Esophagus (tissue), 2 donors: ENCODE data around the gene STOX1. TPM values are rescaled to one million over a fixed set of nuclear protein-coding genes. Genes with fewer than 3 reads are reported as not detected.
"Not testable (repeated sequence)": the region's sequence is repeated elsewhere in the genome, so short reads cannot be mapped to it uniquely, and the experiment has no call there.

Experiments
- H3K27ac ChIP-seq, 2 donors: one replicate each; pipeline ENCODE4 v1.5.1; 2013; ENCODE audit warnings: low read depth in 2 of 2, mild to moderate bottlenecking in 2 of 2, inconsistent platforms in 1 of 2, low read length in 1 of 2, moderate library complexity in 1 of 2
- H3K27me3 ChIP-seq, 2 donors: one replicate each; pipeline ENCODE4 v1.6.1; 2013; ENCODE audit warnings: low read length in 2 of 2, control low read depth in 1 of 2, mild to moderate bottlenecking in 1 of 2; ENCODE audit not compliant: insufficient read depth in 2 of 2, control insufficient read depth in 1 of 2
- H3K36me3 ChIP-seq, 2 donors: one replicate each; pipeline ENCODE4 v1.6.1; 2013; ENCODE audit warnings: low read length in 1 of 2; ENCODE audit not compliant: control insufficient read depth in 2 of 2, insufficient read depth in 2 of 2
- H3K4me1 ChIP-seq, 2 donors: one replicate each; pipeline ENCODE4 v1.6.1; 2013; ENCODE audit warnings: low read length in 1 of 2; ENCODE audit not compliant: control insufficient read depth in 2 of 2, insufficient read depth in 2 of 2
- H3K4me3 ChIP-seq, 2 donors: one replicate each; pipeline ENCODE4 v1.5.1; 2013; ENCODE audit warnings: low read length in 2 of 2, mild to moderate bottlenecking in 2 of 2, low read depth in 1 of 2, moderate library complexity in 1 of 2
- H3K9me3 ChIP-seq, 2 donors: one replicate each; pipeline ENCODE4 v1.6.1; 2013; ENCODE audit warnings: mild to moderate bottlenecking in 2 of 2, low read depth in 1 of 2, low read length in 1 of 2, moderate library complexity in 1 of 2; ENCODE audit not compliant: control insufficient read depth in 2 of 2, insufficient read depth in 1 of 2
- WGBS, 2 donors: extraction: QIAGEN DNeasy Blood & Tissue Kit; methylation state at CpG; one replicate each; pipeline ENCODE4 v1.1.7; 2013; 5-methylcytosine and 5-hydroxymethylcytosine counted together
- polyA plus RNA-seq, 2 donors: library from polyadenylated mRNA; stranded (reverse); fragments of 200-250 nt; gene quantifications; one replicate each; pipeline ENCODE4 v1.2.3, GENCODE V29; 2013
- donor health status: healthy with polysubstance abuse.
- donor health status: Bipolar disorder and iron deficiency.

STOX1 gene
- polyA plus RNA-seq, 2 donors = 0.98 to 1.2 TPM

DNA sequence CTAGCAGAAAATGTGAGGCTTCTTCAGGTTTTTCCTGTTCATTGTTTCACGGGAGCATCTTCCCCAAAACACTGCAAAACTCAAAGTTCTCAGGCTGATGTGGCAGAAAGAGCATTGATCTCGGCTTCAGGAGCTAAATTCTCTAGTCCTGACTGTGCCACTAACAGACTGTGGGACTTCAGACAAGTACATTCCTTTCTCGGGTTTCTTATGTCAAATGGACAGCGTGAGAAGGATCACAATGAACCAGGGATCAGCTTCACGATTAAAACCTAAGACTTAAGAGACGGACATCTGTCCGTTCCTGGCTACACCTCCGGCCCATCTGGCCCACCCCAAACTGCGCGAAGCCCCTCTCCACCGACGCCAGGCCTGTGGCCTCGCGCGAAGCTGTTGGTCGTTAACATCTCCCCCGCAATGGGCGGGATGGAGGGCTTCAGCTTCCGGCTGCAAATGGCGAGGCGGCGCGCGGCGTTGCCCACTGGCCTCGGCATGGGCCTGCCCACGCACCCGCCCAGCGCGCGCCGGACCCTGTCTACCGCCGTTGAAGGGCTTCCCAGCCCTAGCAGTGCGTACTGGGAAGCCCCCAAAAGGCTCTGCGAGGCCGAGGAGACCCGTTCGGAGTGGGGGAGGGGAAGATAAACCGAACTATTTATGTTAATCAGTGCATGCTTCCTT is 73.2 kb downstream of the STOX1 start:
- H3K27me3 ChIP-seq = no peaks in the 10 kb centered on the region
- H3K9me3 ChIP-seq = no peaks in the 10 kb centered on the region
- peak overlapping the region; percentile 94 to 96 for H3K27ac ChIP-seq
- H3K4me3 ChIP-seq = peak overlapping the region; percentile 84 to 93
- H3K4me1 ChIP-seq = no peaks in the 10 kb centered on the region
- H3K36me3 ChIP-seq = no peaks in the 10 kb centered on the region
- WGBS, 2 donors = 3 to 4% methylated on average over 40 of the region's 40 CpGs

DNA sequence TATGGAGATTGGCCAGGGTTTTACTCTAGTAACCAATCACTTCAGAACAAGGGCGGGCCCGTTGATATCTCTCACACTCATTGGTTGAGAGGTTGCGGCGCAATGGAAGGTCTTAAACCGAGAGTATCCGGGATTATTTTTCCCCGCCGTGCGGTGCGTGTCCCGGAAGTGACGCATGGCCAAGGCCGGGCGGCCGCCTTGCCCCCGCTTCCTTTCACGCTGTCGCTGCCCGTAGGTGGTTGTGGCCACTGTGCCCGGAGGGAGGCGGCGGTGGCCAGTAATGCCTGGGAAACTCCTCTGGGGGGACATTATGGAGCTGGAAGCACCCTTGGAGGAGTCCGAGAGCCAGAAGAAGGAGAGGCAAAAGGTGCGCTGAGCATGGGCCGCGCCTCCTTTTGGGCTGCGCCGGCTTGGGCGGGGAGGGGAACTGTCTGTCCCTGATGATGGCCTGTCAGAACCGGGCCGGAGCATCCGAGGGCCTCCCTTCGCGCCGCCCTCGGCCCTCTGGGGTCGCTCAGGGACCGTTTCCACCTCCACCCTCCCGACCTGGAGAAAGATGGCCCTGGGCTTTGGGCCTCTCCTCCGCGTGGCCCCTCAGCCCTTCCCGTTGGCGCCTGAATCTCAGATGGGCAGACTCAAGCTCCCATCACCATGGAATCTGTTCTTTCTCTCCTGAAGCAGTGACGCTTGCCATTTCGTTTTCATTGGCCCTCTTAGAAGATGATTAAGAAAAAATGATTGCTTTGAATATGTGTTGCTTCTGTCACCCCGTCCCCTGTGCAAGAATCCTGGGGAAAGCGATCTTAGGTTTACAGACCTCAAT is 74.0 kb downstream of the STOX1 start, which contains the start of gene DDX50:
Gene DDX50 (plus strand): TSS at position 211 of the 823 bp plus-strand sequence. CDS start 70 bp downstream, at position 281.
- Histone ChIP-seq H3K4me1 (no peaks in the 10 kb centered on the region), H3K9me3 (no peaks in the 10 kb centered on the region), H3K36me3 (no peaks in the 10 kb centered on the region), H3K4me3 (peak within 1 kb of the TSS; percentile 84 to 93), H3K27ac (peak within 1 kb of the TSS; percentile 94 to 96), H3K27me3 (no peaks in the 10 kb centered on the region)
- 0% methylated on average over 42 to 47 of the region's 47 CpGs for WGBS, 2 donors

DNA sequence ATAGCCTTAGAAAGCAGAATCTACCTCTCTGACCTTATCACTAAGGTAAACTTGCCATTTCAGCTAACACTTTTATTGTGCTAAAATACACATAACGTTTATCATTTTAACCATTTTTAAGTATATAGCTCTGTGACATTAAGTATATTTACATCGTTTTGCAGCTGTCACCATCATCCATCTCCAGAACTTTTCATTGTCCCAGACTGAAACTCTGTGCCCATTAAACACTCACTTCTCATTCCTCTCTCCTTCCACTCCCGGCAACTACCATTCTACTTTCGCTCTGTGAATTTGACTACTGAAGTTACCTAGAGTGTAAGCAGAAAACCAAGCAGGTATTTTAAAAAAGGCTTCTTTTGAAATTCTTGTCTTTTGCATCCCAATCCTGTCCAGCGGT is 75.1 kb downstream of the STOX1 start:
- no peaks in the 10 kb centered on the region for H3K27me3 ChIP-seq
- H3K27ac ChIP-seq = no peak overlapping the region
- H3K4me1 ChIP-seq = no peaks in the 10 kb centered on the region
- no peak overlapping the region for H3K4me3 ChIP-seq
- H3K9me3 ChIP-seq = no peaks in the 10 kb centered on the region
- no peaks in the 10 kb centered on the region for H3K36me3 ChIP-seq
- 51 to 59% methylated on average over 5 of the region's 5 CpGs for WGBS, 2 donors

DNA sequence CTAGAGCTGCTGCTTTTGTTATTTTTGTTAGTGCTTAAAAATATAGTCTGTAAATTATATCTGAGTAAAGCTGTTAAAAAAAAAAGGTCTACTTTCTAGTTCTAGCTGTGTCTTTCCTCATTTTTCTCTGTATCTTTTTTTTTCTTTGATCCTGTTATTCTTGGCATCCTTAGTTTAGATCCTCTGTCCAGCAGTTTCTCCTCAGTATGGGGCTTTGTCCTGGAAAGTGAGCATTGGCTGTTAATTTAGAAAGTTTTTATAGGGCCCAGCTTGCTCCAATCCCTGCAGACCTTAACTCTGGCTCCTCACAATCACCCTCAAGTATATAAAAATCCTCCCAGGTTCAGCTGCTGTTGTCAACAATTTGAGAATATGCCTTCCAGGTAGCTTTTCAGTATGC is 97.3 kb downstream of the STOX1 start:
- Histone ChIP-seq H3K36me3 (peaks cover 4 to 5% of the 10 kb centered on the region in 2 donors), H3K27ac (no peak overlapping the region), H3K9me3 (no peaks in the 10 kb centered on the region), H3K4me3 (no peak overlapping the region), H3K27me3 (no peaks in the 10 kb centered on the region), H3K4me1 (no peaks in the 10 kb centered on the region)

DNA sequence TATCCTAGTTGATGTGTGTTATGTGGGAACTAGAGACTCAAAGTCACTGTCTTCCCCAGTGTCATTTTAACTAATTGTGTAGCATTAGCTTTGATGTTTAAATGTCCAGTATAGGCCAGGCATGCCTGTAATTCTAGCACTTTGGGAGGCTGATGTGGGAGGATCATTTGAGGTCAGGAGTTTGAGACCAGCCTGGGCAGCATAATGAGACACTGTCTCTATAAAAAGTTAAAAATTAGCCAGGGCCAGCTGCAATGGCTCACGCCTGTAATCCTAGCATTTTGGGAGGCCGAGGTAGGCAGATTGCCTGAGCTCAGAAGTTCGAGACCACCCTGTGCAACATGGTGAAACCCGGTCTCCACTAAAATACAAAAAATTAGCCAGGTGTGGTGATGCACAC is 98.2 kb downstream of the STOX1 start:
- Histone ChIP-seq H3K27ac (no peak overlapping the region), H3K4me1 (no peaks in the 10 kb centered on the region), H3K27me3 (no peaks in the 10 kb centered on the region), H3K4me3 (no peak overlapping the region), H3K36me3 (no peaks in the 10 kb centered on the region), H3K9me3 (no peaks in the 10 kb centered on the region)
- WGBS, 2 donors = 98 to 99% methylated on average over 4 of the region's 4 CpGs

DNA sequence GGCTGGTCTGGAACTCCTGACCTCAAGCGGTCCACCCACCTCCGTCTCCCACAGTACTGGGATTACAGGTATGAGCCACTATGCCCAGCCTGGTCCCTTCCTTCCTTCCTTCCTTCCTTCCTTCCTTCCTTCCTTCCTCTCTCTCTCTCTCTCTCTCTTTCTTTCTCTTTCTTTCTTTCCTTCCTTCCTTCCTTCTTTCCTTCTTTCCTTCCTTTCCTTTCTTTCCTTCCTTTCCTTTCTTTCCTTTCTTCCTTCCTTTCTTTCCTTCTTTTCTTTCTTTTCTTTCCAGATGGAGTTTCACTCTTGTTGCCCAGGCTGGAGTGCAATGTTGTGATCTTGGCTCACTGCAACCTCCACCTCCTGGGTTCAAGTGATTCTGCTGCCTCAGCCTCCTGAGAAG is 101.8 kb downstream of the STOX1 start:
- H3K27me3 ChIP-seq, H3K36me3 ChIP-seq, H3K4me1 ChIP-seq, H3K4me3 ChIP-seq, H3K9me3 ChIP-seq, H3K27ac ChIP-seq: not testable (repeated sequence)
- WGBS, 2 donors = 93 to 100% methylated on average over 2 of the region's 2 CpGs

DNA sequence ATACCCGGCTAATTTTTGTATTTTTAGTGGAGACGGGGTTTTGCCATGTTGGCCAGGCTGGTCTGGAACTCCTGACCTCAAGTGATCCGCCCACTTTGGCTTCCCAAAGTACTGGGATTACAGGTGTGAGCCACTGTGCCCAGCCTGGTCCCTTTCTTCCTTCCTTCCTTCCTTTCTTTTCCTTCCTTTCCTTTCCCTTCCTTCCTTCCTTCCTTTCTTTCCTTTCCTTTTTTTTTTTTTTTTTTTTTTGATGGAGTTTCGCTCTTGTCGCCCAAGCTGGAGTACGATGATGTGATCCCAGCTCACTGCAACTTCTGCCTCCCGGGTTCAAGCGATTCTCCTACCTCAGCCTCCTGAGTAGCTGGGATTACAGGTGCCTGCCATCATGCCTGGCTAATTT is 102.6 kb downstream of the STOX1 start:
- not testable (repeated sequence) for H3K36me3 ChIP-seq, H3K4me1 ChIP-seq, H3K27me3 ChIP-seq, H3K27ac ChIP-seq, H3K9me3 ChIP-seq, H3K4me3 ChIP-seq
- 96 to 97% methylated on average over 8 of the region's 8 CpGs for WGBS, 2 donors

DNA sequence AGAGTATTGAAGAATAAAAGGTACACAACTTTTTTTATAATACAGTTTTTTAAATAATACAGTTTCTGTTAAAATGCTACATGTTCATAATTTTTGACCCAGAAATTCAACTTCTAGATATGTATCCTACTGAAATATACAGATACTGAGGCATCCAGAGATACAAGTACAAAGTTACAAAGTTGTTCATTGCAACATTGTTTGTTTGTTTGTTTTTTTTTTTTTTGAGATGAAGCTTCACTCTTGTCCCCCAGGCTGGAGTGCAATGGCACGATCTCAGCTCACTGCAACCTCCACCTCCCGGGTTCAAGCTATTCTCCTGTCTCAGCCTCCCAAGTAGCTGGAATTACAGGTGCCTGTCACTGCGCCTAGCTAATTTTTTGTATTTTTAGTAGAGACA is 105.5 kb downstream of the STOX1 start:
- not testable (repeated sequence) for H3K9me3 ChIP-seq, H3K36me3 ChIP-seq, H3K4me1 ChIP-seq, H3K27ac ChIP-seq, H3K4me3 ChIP-seq, H3K27me3 ChIP-seq
- WGBS, 2 donors = 91 to 98% methylated on average over 3 of the region's 3 CpGs

DNA sequence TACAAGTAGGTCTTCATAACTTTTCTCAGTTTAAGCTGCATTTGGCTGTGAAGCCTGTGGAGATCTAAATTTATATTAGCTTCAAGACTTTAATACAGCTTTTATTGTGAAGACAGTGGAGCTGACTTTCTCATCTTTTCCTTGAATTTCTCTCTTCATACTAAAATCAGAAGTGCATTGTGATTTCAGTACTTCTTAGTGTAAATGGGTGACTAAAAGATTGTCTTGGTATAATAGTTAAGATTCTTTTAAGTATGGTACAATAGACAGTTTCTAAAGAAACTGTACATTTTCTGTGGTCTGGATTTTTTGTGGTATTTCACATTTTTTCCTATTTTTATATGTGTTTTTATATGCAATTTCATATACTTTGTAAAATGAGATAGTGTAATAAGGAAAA is 107.7 kb downstream of the STOX1 start:
- no peak overlapping the region for H3K27ac ChIP-seq
- no peaks in the 10 kb centered on the region for H3K9me3 ChIP-seq
- H3K4me3 ChIP-seq = no peak overlapping the region
- H3K36me3 ChIP-seq = no peaks in the 10 kb centered on the region
- no peaks in the 10 kb centered on the region for H3K4me1 ChIP-seq
- H3K27me3 ChIP-seq = no peaks in the 10 kb centered on the region

DNA sequence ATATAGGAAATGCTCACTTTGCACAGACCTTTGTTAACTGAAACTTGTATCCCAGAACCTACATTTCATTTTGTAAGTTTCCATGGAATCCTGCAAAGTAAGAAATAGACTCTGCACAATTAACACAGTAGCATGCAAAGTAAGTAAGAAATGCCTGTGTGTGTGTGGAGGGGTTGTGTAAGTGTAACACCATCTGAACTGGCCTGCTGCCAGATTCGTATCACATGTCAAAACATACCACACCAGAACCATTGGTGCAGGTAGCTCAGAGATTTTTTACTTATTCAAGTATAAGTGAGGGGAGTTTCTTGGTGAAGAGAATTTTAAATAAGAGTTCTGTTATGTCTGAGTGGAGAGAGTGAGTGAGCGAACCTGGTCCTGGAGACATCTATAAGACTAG is 110.8 kb downstream of the STOX1 start:
- H3K36me3 ChIP-seq = no peaks in the 10 kb centered on the region
- no peaks in the 10 kb centered on the region for H3K4me1 ChIP-seq
- H3K4me3 ChIP-seq = no peak overlapping the region
- no peak overlapping the region for H3K27ac ChIP-seq
- WGBS, 2 donors = 69 to 72% methylated on average over 2 of the region's 2 CpGs
- no peaks in the 10 kb centered on the region for H3K9me3 ChIP-seq
- no peaks in the 10 kb centered on the region for H3K27me3 ChIP-seq
